GM23338 (cell line): Measurements from ENCODE around the gene LYVE1. TPM values are rescaled to one million over a fixed set of nuclear protein-coding genes. Genes with fewer than 3 reads are reported as not detected.
A peak's percentile ranks its signal among the peaks of the same experiment; 100 is the strongest.

Experiments used
- ATAC-seq: fragments of 200-7000 bp; cut with Tn5 transposase; 3 replicates; pipeline ENCODE4 v1.9.1; 2020
- DNase-seq: peaks from one replicate; pipeline ENCODE4 v3.0.0-alpha.2; 2015; ENCODE audit warnings: low spot score
- H2AFZ ChIP-seq: fragments of 200-600 bp; sonication (generic); 2 replicates; pipeline ENCODE4 v1.8.0; 2016; ENCODE audit warnings: antibody characterized with exemption, mild to moderate bottlenecking, moderate library complexity
- H3F3A ChIP-seq: fragments of 200-600 bp; sonication (generic); replicated peaks from 2 replicates; pipeline ENCODE4 v1.8.0; 2017; ENCODE audit warnings: antibody characterized with exemption, mixed run types, low read depth
- H3K27ac ChIP-seq: fragments of 200-600 bp; sonication (generic); 2 replicates; pipeline ENCODE4 v1.6.1; 2016; ENCODE audit warnings: low read depth
- H3K27me3 ChIP-seq: fragments of 200-600 bp; sonication (generic); 2 replicates; pipeline ENCODE4 v1.8.0; 2016; ENCODE audit warnings: mild to moderate bottlenecking, mixed run types, moderate library complexity; ENCODE audit not compliant: insufficient read depth
- H3K36me3 ChIP-seq: fragments of 200-600 bp; sonication (generic); 2 replicates; pipeline ENCODE4 v1.8.0; 2016; ENCODE audit warnings: mild to moderate bottlenecking; ENCODE audit not compliant: insufficient read depth
- H3K4me1 ChIP-seq: fragments of 200-600 bp; sonication (generic); 2 replicates; pipeline ENCODE4 v1.8.0; 2016; ENCODE audit warnings: mild to moderate bottlenecking, moderate library complexity; ENCODE audit not compliant: insufficient read depth
- H3K4me2 ChIP-seq: fragments of 200-600 bp; sonication (generic); 2 replicates; pipeline ENCODE4 v1.7.1; 2017; ENCODE audit warnings: mixed run types
- H3K4me3 ChIP-seq: fragments of 200-600 bp; sonication (generic); 2 replicates; pipeline ENCODE4 v1.6.1; 2016; ENCODE audit warnings: mixed run types
- H3K79me2 ChIP-seq: fragments of 200-600 bp; sonication (generic); replicated peaks from 2 replicates; pipeline ENCODE4 v1.8.0; 2017; ENCODE audit warnings: mild to moderate bottlenecking; ENCODE audit not compliant: insufficient read depth
- H3K9me2 ChIP-seq: fragments of 200-600 bp; sonication (generic); 2 replicates; pipeline ENCODE4 v1.8.0; 2017; ENCODE audit not compliant: insufficient read depth
- H4K20me1 ChIP-seq: fragments of 200-600 bp; sonication (generic); replicated peaks from 2 replicates; pipeline ENCODE4 v1.8.0; 2017; ENCODE audit warnings: mild to moderate bottlenecking; ENCODE audit not compliant: insufficient read depth
- H3K27ac Mint-ChIP-seq: 2 replicates; pipeline ENCODE4 v1.8.0; 2020; ENCODE audit warnings: inconsistent platforms, mild to moderate bottlenecking, moderate library complexity, mixed read lengths
- H3K27me3 Mint-ChIP-seq: 3 replicates; pipeline ENCODE4 v1.8.0; 2022; ENCODE audit warnings: low read depth, mild to moderate bottlenecking, moderate library complexity, mixed read lengths, inconsistent platforms; ENCODE audit not compliant: insufficient read depth, poor library complexity
- H3K36me3 Mint-ChIP-seq: 3 replicates; pipeline ENCODE4 v1.8.0; 2021; ENCODE audit warnings: low read depth, mild to moderate bottlenecking, inconsistent platforms, moderate library complexity, mixed read lengths
- H3K4me1 Mint-ChIP-seq: 3 replicates; pipeline ENCODE4 v1.8.0; 2020; ENCODE audit warnings: mild to moderate bottlenecking, inconsistent platforms, mixed read lengths
- H3K4me3 Mint-ChIP-seq: 3 replicates; pipeline ENCODE4 v1.8.0; 2021; ENCODE audit warnings: moderate library complexity, mild to moderate bottlenecking, inconsistent platforms, mixed read lengths
- H3K9me3 Mint-ChIP-seq: 3 replicates; pipeline ENCODE4 v1.8.0; 2020; ENCODE audit warnings: moderate library complexity, mild to moderate bottlenecking, inconsistent platforms, mixed read lengths
- CREB1 ChIP-seq: fragments of 250-450 bp; sonication (Bioruptor Pico); IDR thresholded peaks from 2 replicates; pipeline ENCODE4 v1.5.0; 2020; ENCODE audit warnings: low read depth, mild to moderate bottlenecking, moderate library complexity
- EZH2 ChIP-seq: fragments of 200-600 bp; sonication (generic); IDR thresholded peaks from one replicate; pipeline ENCODE4 v1.8.0; 2017; ENCODE audit warnings: antibody characterized with exemption, mild to moderate bottlenecking, low read depth; ENCODE audit not compliant: unreplicated experiment
- NANOG ChIP-seq: IDR thresholded peaks from 2 replicates; pipeline ENCODE4 v1.6.1; 2016; ENCODE audit warnings: antibody characterized with exemption, borderline replicate concordance
- STAT1 ChIP-seq: IDR thresholded peaks from one replicate; pipeline ENCODE4 v1.6.1; 2016; ENCODE audit warnings: antibody characterized with exemption; ENCODE audit not compliant: unreplicated experiment
- microRNA counts: library from miRNA; unstranded; fragments of <30 nt; microRNA quantifications from one replicate; lab custom pipeline; 2017
- polyA plus RNA-seq: library from polyadenylated mRNA; unstranded; fragments of >200 nt; fragmentation: Nextera tagmentation; extraction: Ambion mirVana; gene quantifications from 2 replicates; pipeline ENCODE4 v1.2.1, GENCODE V29; 2016
- total RNA-seq: library from RNA; depleted of rRNA; stranded (reverse); fragments of >200 nt; shearing (Covaris generic); gene quantifications from 2 replicates; pipeline ENCODE4 v1.2.3, GENCODE V29; 2014; rRNA removed

Gene LYVE1
- total and polyA plus RNA-seq, 2 experiments from 2014 or later: 0.94 TPM; not detected in 1

DNA sequence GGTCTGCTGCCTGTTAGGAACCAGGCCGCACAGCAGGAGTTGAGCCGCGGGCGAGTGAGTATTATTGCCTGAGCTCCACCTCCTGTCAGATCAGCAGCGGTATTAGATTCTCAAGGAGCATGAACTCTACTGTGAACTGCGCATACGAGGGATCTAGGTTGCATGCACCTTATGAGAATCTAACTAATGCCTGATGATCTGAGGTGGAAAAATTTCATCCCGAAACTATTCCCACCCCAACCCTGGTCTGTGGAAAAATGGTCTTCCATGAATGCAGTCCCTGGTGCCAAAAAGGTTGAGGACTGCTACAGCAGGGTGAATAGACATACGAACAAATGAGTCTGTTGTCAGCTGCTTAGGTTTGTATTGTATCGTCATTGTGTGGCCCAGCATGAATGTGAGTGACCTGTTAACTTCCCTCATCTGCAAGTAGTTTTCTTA lies 57.3 kb downstream of the LYVE1 start:
- H3K79me2 ChIP-seq: no peaks in the 10 kb centered on the region
- H3K4me1 ChIP-seq: peaks cover 14% of the 10 kb centered on the region
- Mint-ChIP-seq H3K4me3 (peak overlapping the region; percentile 1; the same call in 1 of the 3 replicates), H3K36me3 (no peaks in the 10 kb centered on the region), H3K27ac (no peak overlapping the region), H3K9me3 (no peaks in the 10 kb centered on the region), H3K27me3 (peaks cover 2% of the 10 kb centered on the region), H3K4me1 (peaks cover 17% of the 10 kb centered on the region)
- no peaks in the 10 kb centered on the region for H4K20me1 ChIP-seq
- no peaks in the 10 kb centered on the region for H3F3A ChIP-seq
- TF ChIP-seq EZH2 (no peak), NANOG (peak; percentile 42; the same call in 1 of the 2 replicates), CREB1 (peak; percentile 59), STAT1 (no peak)
- peak; percentile 55 for DNase-seq
- H3K4me2 ChIP-seq: peak overlapping the region; percentile 66
- H3K27ac ChIP-seq: no peak overlapping the region
- no peaks in the 10 kb centered on the region for H3K9me2 ChIP-seq
- H3K4me3 ChIP-seq: peak overlapping the region; percentile 16; the same call in 1 of the 2 replicates
- H3K27me3 ChIP-seq: no peaks in the 10 kb centered on the region
- peak; percentile 38 for ATAC-seq
- no peaks in the 10 kb centered on the region for H3K36me3 ChIP-seq
- no peak overlapping the region for H2AFZ ChIP-seq

MicroRNAs encoded within 50 kb of the gene (microRNA counts, 767-probe panel; counts per million panel counts)
- not detected for microRNA hsa-miR-4485 (lab: Ali Mortazavi, UCI)

Other genes starting within 250 kb of the LYVE1 start
- 1.8 and 2.1 TPM in 2 replicates for gene AMPD3, start 113.4 kb downstream of the LYVE1 start, total RNA-seq
- 1.6 and 1.7 TPM in 2 replicates for gene AMPD3, start 113.4 kb downstream of the LYVE1 start, polyA plus RNA-seq
- 26.5 and 26.9 TPM in 2 replicates for gene RNF141, start 27.5 kb downstream of the LYVE1 start, total RNA-seq
- 9.4 and 11.4 TPM in 2 replicates for gene RNF141, start 27.5 kb downstream of the LYVE1 start, polyA plus RNA-seq
- 2.5 and 2.7 TPM in 2 replicates for gene IRAG1, start 125.1 kb upstream of the LYVE1 start, total RNA-seq
- gene IRAG1, start 125.1 kb upstream of the LYVE1 start, polyA plus RNA-seq: 1.5 and 2.7 TPM in 2 replicates
- 32.7 and 33.3 TPM in 2 replicates for gene CTR9, start 182.6 kb upstream of the LYVE1 start, total RNA-seq
- 25.1 and 29.0 TPM in 2 replicates for gene CTR9, start 182.6 kb upstream of the LYVE1 start, polyA plus RNA-seq
- 788 and 801 TPM in 2 replicates for gene EIF4G2, start 240.3 kb upstream of the LYVE1 start, total RNA-seq
- 312 and 358 TPM in 2 replicates for gene EIF4G2, start 240.3 kb upstream of the LYVE1 start, polyA plus RNA-seq